ENCODE results near the gene MMP20. TPM values are rescaled to one million over a fixed set of nuclear protein-coding genes. Genes with fewer than 3 reads are reported as not detected.
"Not testable (repeated sequence)": the region's sequence is repeated elsewhere in the genome, so short reads cannot be mapped to it uniquely, and the experiment has no call there.

MMP20 gene
- total RNA-seq, 2 experiments from 2014 or later, result not detected

DNA sequence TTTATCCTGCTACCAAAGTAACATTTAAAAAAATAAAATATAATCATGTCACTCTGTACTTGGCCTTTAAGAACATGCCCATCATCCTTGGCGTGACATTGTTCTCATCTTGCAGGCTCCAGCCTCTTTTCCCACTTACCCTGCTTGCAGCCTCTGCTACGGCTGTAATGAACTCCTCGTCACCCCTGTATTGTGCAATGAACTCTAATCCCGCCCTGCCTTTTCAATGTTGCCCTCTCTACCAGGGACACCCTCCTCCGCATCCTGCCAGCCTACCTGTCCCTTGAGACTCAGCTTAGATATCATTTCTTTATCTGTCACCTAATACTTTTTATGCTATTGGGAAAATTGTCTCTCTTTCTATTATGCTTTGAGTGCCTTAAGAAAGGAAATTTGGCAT is 12.6 kb upstream of the MMP20 start:
- DNase-seq (no peak), ATAC-seq (no peak)
- Mint-ChIP-seq H3K27ac (no peak overlapping the region), H3K4me1 (ENCODE audit: low read depth) (no peaks in the 10 kb centered on the region), H3K4me3 (no peak overlapping the region), H3K36me3 (ENCODE audit: low read depth) (no peaks in the 10 kb centered on the region), H3K9me3 (no peaks in the 10 kb centered on the region), H3K27me3 (peaks cover 5% of the 10 kb centered on the region)
- intact Hi-C loops (cut with micrococcal nuclease), result no loop called here
- TF ChIP-seq, protein P1, sequence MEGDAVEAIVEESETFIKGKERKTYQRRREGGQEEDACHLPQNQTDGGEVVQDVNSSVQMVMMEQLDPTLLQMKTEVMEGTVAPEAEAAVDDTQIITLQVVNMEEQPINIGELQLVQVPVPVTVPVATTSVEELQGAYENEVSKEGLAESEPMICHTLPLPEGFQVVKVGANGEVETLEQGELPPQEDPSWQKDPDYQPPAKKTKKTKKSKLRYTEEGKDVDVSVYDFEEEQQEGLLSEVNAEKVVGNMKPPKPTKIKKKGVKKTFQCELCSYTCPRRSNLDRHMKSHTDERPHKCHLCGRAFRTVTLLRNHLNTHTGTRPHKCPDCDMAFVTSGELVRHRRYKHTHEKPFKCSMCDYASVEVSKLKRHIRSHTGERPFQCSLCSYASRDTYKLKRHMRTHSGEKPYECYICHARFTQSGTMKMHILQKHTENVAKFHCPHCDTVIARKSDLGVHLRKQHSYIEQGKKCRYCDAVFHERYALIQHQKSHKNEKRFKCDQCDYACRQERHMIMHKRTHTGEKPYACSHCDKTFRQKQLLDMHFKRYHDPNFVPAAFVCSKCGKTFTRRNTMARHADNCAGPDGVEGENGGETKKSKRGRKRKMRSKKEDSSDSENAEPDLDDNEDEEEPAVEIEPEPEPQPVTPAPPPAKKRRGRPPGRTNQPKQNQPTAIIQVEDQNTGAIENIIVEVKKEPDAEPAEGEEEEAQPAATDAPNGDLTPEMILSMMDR (IDR thresholded peaks at IDR 0.05), result no peak
- CTCF ChIA-PET, result no interaction called here
- POLR2A ChIA-PET, result no interaction called here

- TF ChIP-seq, protein P1 (IDR thresholded peaks at IDR 0.05), result no peak
- Mint-ChIP-seq H3K9me3 (no peaks in the 10 kb centered on the region), H3K4me1 (ENCODE audit: low read depth) (no peaks in the 10 kb centered on the region), H3K27ac (no peak overlapping the region), H3K36me3 (ENCODE audit: low read depth) (no peaks in the 10 kb centered on the region), H3K4me3 (no peak overlapping the region), H3K27me3 (peaks cover 1% of the 10 kb centered on the region)
- DNase-seq (no peak), ATAC-seq (no peak)
- intact Hi-C loops (cut with micrococcal nuclease), result no loop called here
- ChIA-PET CTCF (interaction anchor here (0.7 to 1.3 kb wide), 3 partner anchors 10 to 52 kb away, joined by 3 to 4 read pairs (median 4); no protein-coding TSS in a partner anchor), POLR2A (no interaction called here)
These were observed 8.4 kb upstream of the MMP20 start for GRCh38 chr11:102633385-102634026.

- CTCF ChIA-PET, result interaction anchor here (1.5 kb wide), 1 partner anchor 35 kb away, joined by 4 read pairs; no protein-coding TSS in a partner anchor
- H3K27me3 Mint-ChIP-seq, result peaks cover 3% of the 10 kb centered on the region
- no peak overlapping the region for H3K4me3 Mint-ChIP-seq
- TF ChIP-seq, protein P1 (IDR thresholded peaks at IDR 0.05), result no peak
- H3K36me3 Mint-ChIP-seq (ENCODE audit: low read depth), result no peaks in the 10 kb centered on the region
- DNase-seq, result no peak
- H3K9me3 Mint-ChIP-seq, result no peaks in the 10 kb centered on the region
- H3K4me1 Mint-ChIP-seq (ENCODE audit: low read depth), result no peaks in the 10 kb centered on the region
- no peak overlapping the region for H3K27ac Mint-ChIP-seq
- intact Hi-C loops (cut with micrococcal nuclease), result no loop called here
- no peak for ATAC-seq
- POLR2A ChIA-PET, result no interaction called here
These were observed 6.9 kb upstream of the MMP20 start for GRCh38 chr11:102632026-102632425.

GRCh38 chr11:102630598-102631448 is 5.7 kb upstream of the MMP20 start:
- no peaks in the 10 kb centered on the region for H3K9me3 Mint-ChIP-seq
- TF ChIP-seq, protein P1 (IDR thresholded peaks at IDR 0.05), result no peak
- POLR2A ChIA-PET, result no interaction called here
- ATAC-seq (no peak), DNase-seq (no peak)
- H3K4me3 Mint-ChIP-seq, result no peak overlapping the region
- peaks cover 4% of the 10 kb centered on the region for H3K27me3 Mint-ChIP-seq
- no peaks in the 10 kb centered on the region for H3K4me1 Mint-ChIP-seq (ENCODE audit: low read depth)
- H3K27ac Mint-ChIP-seq, result no peak overlapping the region
- CTCF ChIA-PET, result interaction anchor here (0.9 to 1.5 kb wide), 2 partner anchors 35 to 36 kb away, joined by 3 to 4 read pairs; no protein-coding TSS in a partner anchor
- H3K36me3 Mint-ChIP-seq (ENCODE audit: low read depth), result no peaks in the 10 kb centered on the region
- intact Hi-C loops (cut with micrococcal nuclease), result no loop called here

GRCh38 chr11:102629908-102630307 is 4.8 kb upstream of the MMP20 start:
- H3K36me3 Mint-ChIP-seq (ENCODE audit: low read depth); DNase-seq; POLR2A ChIA-PET; ATAC-seq; intact Hi-C loops (cut with micrococcal nuclease); H3K4me3 Mint-ChIP-seq; H3K27ac Mint-ChIP-seq; CTCF ChIA-PET; H3K9me3 Mint-ChIP-seq; H3K4me1 Mint-ChIP-seq (ENCODE audit: low read depth); H3K27me3 Mint-ChIP-seq: not testable (repeated sequence)
